Right atrium auricular region (tissue), 2 donors: ENCODE measurements around the gene SLC39A8. TPM values are rescaled to one million over a fixed set of nuclear protein-coding genes. Genes with fewer than 3 reads are reported as not detected.

Experiments used
- DNase-seq: peaks from one replicate; pipeline ENCODE4 v3.0.0-alpha.2; 2019; ENCODE audit warnings: low spot score
- H3K27ac ChIP-seq, 2 donors: fragments of 200-600 bp; sonication (generic); 1 replicate in 1 of 2; 2 replicates in 1 of 2; pipeline ENCODE4 v1.5.1; 2016 to 2019
- H3K27me3 ChIP-seq, 2 donors: fragments of 200-600 bp; sonication (generic); one replicate each; pipeline versions ENCODE4 v1.5.1 to v1.6.0; 2017 to 2019
- H3K36me3 ChIP-seq: fragments of 200-600 bp; sonication (generic); one replicate; pipeline ENCODE4 v1.5.1; 2016
- H3K4me1 ChIP-seq, 2 donors: fragments of 200-600 bp; sonication (generic); one replicate each; pipeline versions ENCODE4 v1.5.1 to v1.6.0; 2017 to 2019
- H3K4me3 ChIP-seq, 2 donors: fragments of 200-600 bp; sonication (generic); 1 replicate in 1 of 2; 2 replicates in 1 of 2; pipeline ENCODE4 v1.5.1; 2017 to 2019; ENCODE audit warnings: mild to moderate bottlenecking in 1 of 2, moderate library complexity in 1 of 2
- H3K9me3 ChIP-seq, 2 donors: fragments of 200-600 bp; sonication (generic); one replicate each; pipeline ENCODE4 v1.5.1; 2019
- CTCF ChIP-seq, 2 donors: fragments of 200-600 bp; sonication (generic); IDR thresholded peaks; one replicate each; pipeline ENCODE4 v1.5.1; 2019; ENCODE audit warnings: antibody characterized with exemption in 2 of 2
- total RNA-seq, 2 donors: library from RNA; depleted of rRNA; stranded (reverse); fragments of >200 nt; gene quantifications; one replicate each; pipeline ENCODE4 v1.1.0, GENCODE V29; 2016

Gene SLC39A8
- total RNA-seq, 2 donors from 2014 or later, result 64.3 to 143 TPM

GRCh38 chr4:102335616-102336015 lies 9.7 kb downstream of the SLC39A8 start:
- Histone ChIP-seq H3K36me3 (no peaks in the 10 kb centered on the region), H3K4me1 (no peaks in the 10 kb centered on the region), H3K27me3 (no peaks in the 10 kb centered on the region), H3K4me3 (no peak overlapping the region), H3K27ac (no peak overlapping the region), H3K9me3 (no peaks in the 10 kb centered on the region)
- no peak for DNase-seq
- no peak for TF ChIP-seq CTCF (IDR thresholded peaks at IDR 0.05)

- no peaks in the 10 kb centered on the region for H3K36me3 ChIP-seq
- no peaks in the 10 kb centered on the region for H3K4me1 ChIP-seq
- H3K27ac ChIP-seq, result no peak overlapping the region
- no peak for DNase-seq
- TF ChIP-seq CTCF (IDR thresholded peaks at IDR 0.05), result no peak
- H3K4me3 ChIP-seq, result no peak overlapping the region
- no peaks in the 10 kb centered on the region for H3K9me3 ChIP-seq
- H3K27me3 ChIP-seq, result no peaks in the 10 kb centered on the region
Measured at GRCh38 chr4:102334624-102335023, 10.7 kb downstream of the SLC39A8 start.

GRCh38 chr4:102333787-102334186 lies 11.5 kb downstream of the SLC39A8 start:
- Histone ChIP-seq H3K4me1 (no peaks in the 10 kb centered on the region), H3K4me3 (no peak overlapping the region), H3K27ac (no peak overlapping the region), H3K27me3 (no peaks in the 10 kb centered on the region), H3K9me3 (no peaks in the 10 kb centered on the region), H3K36me3 (no peaks in the 10 kb centered on the region)
- no peak for TF ChIP-seq CTCF (IDR thresholded peaks at IDR 0.05)
- DNase-seq, result no peak

DNA sequence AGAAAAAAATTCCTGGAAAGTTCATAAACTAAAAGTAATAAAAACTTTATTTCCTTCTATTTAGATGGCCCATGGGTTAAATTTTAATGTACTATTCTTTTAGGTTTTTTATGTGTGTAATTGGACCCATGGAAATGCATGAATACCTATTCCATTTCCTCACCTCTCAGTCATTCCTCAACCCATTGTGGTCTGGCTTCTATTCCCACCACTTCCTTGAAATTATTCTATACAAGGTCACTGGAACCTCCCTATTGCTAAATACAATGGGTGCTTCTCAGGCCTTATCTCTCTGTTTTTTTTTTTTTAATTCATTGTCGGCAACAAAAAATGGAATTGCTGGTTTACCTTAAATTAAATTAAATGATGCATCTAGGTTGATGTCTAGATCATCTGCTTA lies 17.2 kb downstream of the SLC39A8 start:
- Histone ChIP-seq H3K4me3 (no peak overlapping the region), H3K27ac (no peak overlapping the region), H3K36me3 (no peaks in the 10 kb centered on the region), H3K9me3 (no peaks in the 10 kb centered on the region), H3K27me3 (no peaks in the 10 kb centered on the region), H3K4me1 (no peaks in the 10 kb centered on the region)
- DNase-seq, result no peak
- TF ChIP-seq CTCF (IDR thresholded peaks at IDR 0.05), result no peak

GRCh38 chr4:102326951-102327350 lies 18.3 kb downstream of the SLC39A8 start:
- no peak for TF ChIP-seq CTCF (IDR thresholded peaks at IDR 0.05)
- Histone ChIP-seq H3K27ac (no peak overlapping the region), H3K9me3 (no peaks in the 10 kb centered on the region), H3K4me3 (no peak overlapping the region), H3K4me1 (no peaks in the 10 kb centered on the region), H3K27me3 (no peaks in the 10 kb centered on the region), H3K36me3 (no peaks in the 10 kb centered on the region)
- DNase-seq, result no peak

- Histone ChIP-seq H3K4me1 (no peaks in the 10 kb centered on the region), H3K27me3 (no peaks in the 10 kb centered on the region), H3K27ac (no peak overlapping the region), H3K4me3 (no peak overlapping the region), H3K9me3 (no peaks in the 10 kb centered on the region), H3K36me3 (no peaks in the 10 kb centered on the region)
- no peak for TF ChIP-seq CTCF (IDR thresholded peaks at IDR 0.05)
- no peak for DNase-seq
Measured at GRCh38 chr4:102324730-102325129, 20.6 kb downstream of the SLC39A8 start.
